SU-DHL-6 (cell line): Measurements from ENCODE around the gene SIT1.

Source experiments
- H2AFZ ChIP-seq: fragments of 200-600 bp; sonication (generic); 2 replicates; pipeline ENCODE4 v1.6.1; 2014; ENCODE audit warnings: low read depth, mild to moderate bottlenecking, moderate library complexity, mixed read lengths, antibody characterized with exemption, low read length; ENCODE audit not compliant: severe bottlenecking
- H3F3A ChIP-seq: fragments of 200-600 bp; shearing (Covaris generic); 2 replicates; pipeline ENCODE4 v1.6.0; 2016; ENCODE audit warnings: antibody characterized with exemption, mild to moderate bottlenecking; ENCODE audit not compliant: insufficient read depth
- H3K27ac ChIP-seq: fragments of 200-600 bp; sonication (generic); 2 replicates; pipeline ENCODE4 v1.5.1; 2016; ENCODE audit warnings: low read depth, mild to moderate bottlenecking, low read length, moderate library complexity, mixed read lengths
- H3K27me3 ChIP-seq: fragments of 200-600 bp; sonication (generic), shearing (Covaris generic); 2 replicates; pipeline ENCODE4 v1.6.0; 2014; ENCODE audit warnings: mild to moderate bottlenecking, low read length
- H3K36me3 ChIP-seq: fragments of 200-600 bp; sonication (generic); 2 replicates; pipeline ENCODE4 v1.6.1; 2014; ENCODE audit warnings: mild to moderate bottlenecking, low read length, mixed read lengths
- H3K4me2 ChIP-seq: fragments of 300-600, 200-600 bp; shearing (Covaris generic), sonication (generic); 2 replicates; pipeline ENCODE4 v1.6.0; 2014; ENCODE audit warnings: low read length, low read depth, mild to moderate bottlenecking; ENCODE audit not compliant: poor library complexity, severe bottlenecking
- H3K4me3 ChIP-seq: fragments of 200-600 bp; sonication (generic); 2 replicates; pipeline ENCODE4 v1.5.1; 2014; ENCODE audit warnings: antibody characterized with exemption, low read length, mild to moderate bottlenecking, mixed read lengths; ENCODE audit not compliant: insufficient read depth, poor library complexity, severe bottlenecking
- H3K79me2 ChIP-seq: fragments of 200-600 bp; sonication (generic); 2 replicates; pipeline ENCODE4 v1.6.1; 2014; ENCODE audit warnings: mild to moderate bottlenecking, low read length, moderate library complexity; ENCODE audit not compliant: insufficient read depth
- H3K9ac ChIP-seq: fragments of 200-600 bp; sonication (generic); 2 replicates; pipeline ENCODE4 v1.7.0; 2014; ENCODE audit warnings: mild to moderate bottlenecking, low read length
- H3K9me2 ChIP-seq: fragments of 200-600 bp; sonication (generic); replicated peaks from 2 replicates; pipeline ENCODE4 v1.6.1; 2014; ENCODE audit warnings: low read length; ENCODE audit not compliant: insufficient read depth
- H3K9me3 ChIP-seq: fragments of 200-600 bp; sonication (generic); 2 replicates; pipeline ENCODE4 v1.6.1; 2014; ENCODE audit warnings: low read length, mixed read lengths; ENCODE audit not compliant: insufficient read depth
- H4K20me1 ChIP-seq: fragments of 200-600 bp; sonication (generic); 2 replicates; pipeline ENCODE4 v1.6.1; 2014; ENCODE audit warnings: low read depth, mild to moderate bottlenecking, antibody characterized with exemption, low read length, moderate library complexity, mixed read lengths
- EZH2phosphoT487 ChIP-seq: fragments of 200-600 bp; sonication (generic), shearing (Covaris generic); conservative IDR thresholded peaks from 2 replicates; pipeline ENCODE4 v1.6.1; 2018; ENCODE audit warnings: mild to moderate bottlenecking, antibody characterized with exemption, low read length, moderate library complexity, mixed read lengths
- TF ChIP-seq, protein P1 (sequence below): fragments of 200-600 bp; sonication (generic); IDR thresholded peaks from one replicate; pipeline ENCODE4 v1.5.1; 2017; ENCODE audit warnings: antibody characterized with exemption, mild to moderate bottlenecking, low read length, moderate library complexity; ENCODE audit not compliant: insufficient read depth, poor library complexity, severe bottlenecking

SIT1 gene

GRCh38 chr9:35687972-35688557, 37.3 kb upstream of the SIT1 start:
- no peaks in the 10 kb centered on the region for H3K36me3 ChIP-seq
- no peaks in the 10 kb centered on the region for H3K9me2 ChIP-seq
- H3K27me3 ChIP-seq: no peaks in the 10 kb centered on the region
- no peak overlapping the region for H3K9ac ChIP-seq
- TF ChIP-seq, protein P1, sequence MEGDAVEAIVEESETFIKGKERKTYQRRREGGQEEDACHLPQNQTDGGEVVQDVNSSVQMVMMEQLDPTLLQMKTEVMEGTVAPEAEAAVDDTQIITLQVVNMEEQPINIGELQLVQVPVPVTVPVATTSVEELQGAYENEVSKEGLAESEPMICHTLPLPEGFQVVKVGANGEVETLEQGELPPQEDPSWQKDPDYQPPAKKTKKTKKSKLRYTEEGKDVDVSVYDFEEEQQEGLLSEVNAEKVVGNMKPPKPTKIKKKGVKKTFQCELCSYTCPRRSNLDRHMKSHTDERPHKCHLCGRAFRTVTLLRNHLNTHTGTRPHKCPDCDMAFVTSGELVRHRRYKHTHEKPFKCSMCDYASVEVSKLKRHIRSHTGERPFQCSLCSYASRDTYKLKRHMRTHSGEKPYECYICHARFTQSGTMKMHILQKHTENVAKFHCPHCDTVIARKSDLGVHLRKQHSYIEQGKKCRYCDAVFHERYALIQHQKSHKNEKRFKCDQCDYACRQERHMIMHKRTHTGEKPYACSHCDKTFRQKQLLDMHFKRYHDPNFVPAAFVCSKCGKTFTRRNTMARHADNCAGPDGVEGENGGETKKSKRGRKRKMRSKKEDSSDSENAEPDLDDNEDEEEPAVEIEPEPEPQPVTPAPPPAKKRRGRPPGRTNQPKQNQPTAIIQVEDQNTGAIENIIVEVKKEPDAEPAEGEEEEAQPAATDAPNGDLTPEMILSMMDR: no peak
- no peak for TF ChIP-seq EZH2phosphoT487
- no peak overlapping the region for H3K27ac ChIP-seq
- H4K20me1 ChIP-seq: no peaks in the 10 kb centered on the region
- no peaks in the 10 kb centered on the region for H3K9me3 ChIP-seq
- H3K4me3 ChIP-seq: no peak overlapping the region
- no peaks in the 10 kb centered on the region for H3K79me2 ChIP-seq
- no peak overlapping the region for H2AFZ ChIP-seq
- no peaks in the 10 kb centered on the region for H3F3A ChIP-seq
- no peak overlapping the region for H3K4me2 ChIP-seq

- H3K9me2 ChIP-seq: no peaks in the 10 kb centered on the region
- no peak overlapping the region for H3K4me3 ChIP-seq
- no peaks in the 10 kb centered on the region for H3K9me3 ChIP-seq
- no peaks in the 10 kb centered on the region for H3K27me3 ChIP-seq
- H3K9ac ChIP-seq: no peak overlapping the region
- H3F3A ChIP-seq: no peaks in the 10 kb centered on the region
- no peak overlapping the region for H3K27ac ChIP-seq
- no peak for TF ChIP-seq EZH2phosphoT487
- TF ChIP-seq, protein P1: no peak
- H3K36me3 ChIP-seq: no peaks in the 10 kb centered on the region
- no peaks in the 10 kb centered on the region for H3K79me2 ChIP-seq
- H3K4me2 ChIP-seq: no peak overlapping the region
- no peak overlapping the region for H2AFZ ChIP-seq
- no peaks in the 10 kb centered on the region for H4K20me1 ChIP-seq
Observed at GRCh38 chr9:35687306-35687705, 36.6 kb upstream of the SIT1 start.

DNA sequence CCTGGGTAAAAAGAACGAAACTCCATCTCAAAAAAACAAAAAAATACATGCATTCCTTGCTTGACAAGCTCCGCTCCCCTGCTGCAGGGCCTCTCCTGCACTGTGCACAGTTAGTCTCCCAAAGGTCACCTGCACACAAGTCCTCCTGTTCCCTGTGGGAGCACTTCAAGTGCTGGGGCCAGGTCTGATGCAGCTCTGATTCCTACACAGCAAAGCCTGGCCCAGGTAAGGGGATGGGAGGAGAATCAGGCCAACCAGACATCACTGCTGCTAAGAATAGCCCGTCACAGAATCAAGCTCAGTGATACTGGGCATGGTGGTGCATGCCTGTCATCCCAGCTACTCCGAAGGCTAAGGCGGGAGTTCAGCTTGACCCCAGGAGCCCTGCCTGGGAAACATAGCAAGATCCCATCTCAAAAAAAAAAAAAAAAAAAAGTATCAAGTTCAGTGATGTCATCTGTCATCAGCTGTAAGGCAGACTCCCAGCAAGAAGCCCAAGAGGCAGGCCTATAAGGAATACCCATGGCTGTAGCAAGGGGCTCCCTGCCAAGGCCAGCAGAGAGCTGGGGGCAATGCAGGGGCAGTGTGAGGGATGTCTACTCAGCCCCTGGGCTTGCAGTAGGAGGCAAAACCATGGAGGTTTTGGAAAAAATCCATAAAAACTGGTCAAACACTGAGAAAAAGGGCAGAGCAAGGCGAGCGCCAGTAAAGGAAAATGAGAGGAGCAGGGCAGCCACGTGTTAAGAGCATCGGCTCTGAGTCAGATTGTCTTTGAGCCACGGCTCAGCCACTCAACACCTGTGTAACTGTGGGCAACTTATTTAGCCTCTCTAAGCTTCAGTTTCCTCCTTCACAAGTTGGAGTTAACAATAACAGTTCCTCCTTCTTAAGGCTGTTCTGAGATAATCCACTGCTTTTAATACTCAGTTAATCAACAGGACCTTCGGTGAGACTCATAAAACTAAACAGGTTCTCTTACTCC, 35.8 kb upstream of the SIT1 start:
- H3K27me3 ChIP-seq: no peaks in the 10 kb centered on the region
- H3K9me2 ChIP-seq: no peaks in the 10 kb centered on the region
- no peaks in the 10 kb centered on the region for H3K36me3 ChIP-seq
- no peak overlapping the region for H2AFZ ChIP-seq
- H3F3A ChIP-seq: no peaks in the 10 kb centered on the region
- TF ChIP-seq EZH2phosphoT487: no peak
- TF ChIP-seq, protein P1: no peak
- no peaks in the 10 kb centered on the region for H4K20me1 ChIP-seq
- H3K27ac ChIP-seq: no peak overlapping the region
- no peak overlapping the region for H3K4me3 ChIP-seq
- H3K79me2 ChIP-seq: no peaks in the 10 kb centered on the region
- no peak overlapping the region for H3K4me2 ChIP-seq
- H3K9ac ChIP-seq: no peak overlapping the region
- H3K9me3 ChIP-seq: no peaks in the 10 kb centered on the region
